ENCODE results near the gene MAFG.

Gene MAFG

DNA sequence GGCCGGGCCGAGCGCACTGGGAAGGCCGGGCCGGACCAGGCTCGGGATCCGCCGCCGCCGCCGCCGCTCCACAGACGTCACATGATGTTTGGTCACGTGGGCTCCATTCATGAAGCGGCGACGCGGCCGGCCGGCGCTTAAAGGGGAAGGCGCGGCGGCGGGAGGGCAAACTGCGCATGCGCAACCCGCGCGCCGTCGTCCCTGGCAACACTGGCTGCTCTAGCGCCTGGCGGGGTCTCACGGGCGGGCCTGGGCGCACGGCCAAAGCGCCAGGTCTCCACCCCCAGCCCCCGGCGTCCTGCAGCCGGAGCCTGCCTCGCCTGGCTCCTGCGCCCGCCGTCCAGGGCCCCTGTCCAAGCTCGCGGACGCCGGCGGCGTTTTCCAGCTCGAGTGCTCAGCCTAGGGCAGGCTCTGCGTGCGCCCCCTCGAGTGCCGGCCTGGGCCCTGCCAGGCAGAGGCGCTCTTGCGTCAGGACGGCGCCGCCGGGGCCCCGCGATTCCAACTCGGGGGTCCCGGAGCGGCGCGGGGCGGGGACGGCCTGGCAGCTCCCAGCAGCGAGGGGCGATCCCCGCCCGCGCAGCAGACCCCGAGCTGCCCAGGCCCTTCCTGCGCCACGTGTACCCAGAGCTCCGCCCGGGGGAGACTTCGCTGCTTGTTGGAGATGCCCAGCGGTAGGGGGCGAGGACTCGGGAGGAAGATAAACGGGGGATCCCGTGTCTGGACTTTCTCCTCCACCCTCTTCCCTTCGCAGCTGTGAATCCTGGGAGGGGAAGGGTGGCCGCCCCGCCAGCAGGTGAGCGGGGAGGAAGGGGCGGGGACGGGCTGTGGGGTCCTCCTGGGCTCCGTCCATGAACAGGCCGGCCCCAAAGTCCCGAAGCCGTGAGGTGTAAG is at the start of gene MAFG:
MAFG (minus strand) TSS at position 83 of the 891 bp plus-strand sequence. CDS start 4,550 bp downstream, outside the sequence.
- peak; percentile 96 for DNase-seq

DNA sequence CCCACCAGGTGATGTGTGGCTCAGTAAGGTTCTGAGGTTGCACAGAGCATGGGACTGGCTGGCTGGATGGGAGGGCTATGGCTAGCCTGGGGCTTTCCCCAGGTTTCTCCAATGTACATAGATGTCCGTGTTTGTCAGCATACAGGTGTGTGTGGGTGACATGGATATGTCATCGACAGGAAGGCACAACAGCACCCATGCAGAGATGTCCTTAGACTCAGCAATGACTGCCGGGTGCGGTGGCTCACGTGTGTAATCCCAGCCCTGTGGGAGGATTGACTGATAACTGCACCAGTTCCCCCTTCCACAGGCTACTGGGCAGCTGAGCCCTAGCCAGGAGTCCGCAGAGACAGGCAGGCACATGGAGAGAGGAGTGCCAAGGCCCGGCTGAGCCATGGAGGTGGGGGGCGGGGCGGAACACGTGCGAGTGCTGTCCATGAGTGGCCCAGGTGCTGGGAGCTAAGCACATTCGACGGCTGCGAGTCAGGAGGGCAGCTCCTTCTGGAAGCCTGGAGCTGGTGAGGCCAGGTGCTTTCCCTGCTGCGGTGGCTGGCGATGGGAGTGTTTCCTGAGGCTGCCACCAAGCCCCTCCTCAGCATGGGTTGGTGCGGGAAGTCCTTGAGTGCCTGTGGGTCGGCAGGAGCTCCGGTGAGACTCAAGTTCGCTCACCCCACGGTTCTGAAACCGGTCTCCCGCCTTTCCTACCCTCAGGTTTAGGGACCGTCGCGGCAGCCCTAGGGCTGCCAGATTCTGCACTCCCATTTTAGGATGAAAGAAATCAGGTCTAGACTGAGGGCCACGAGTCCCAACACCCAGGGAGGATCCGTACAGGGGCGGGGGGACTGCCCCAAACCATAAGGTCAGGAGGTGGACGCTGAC is 49.0 kb upstream of the MAFG start:
- DNase-seq = no peak

DNA sequence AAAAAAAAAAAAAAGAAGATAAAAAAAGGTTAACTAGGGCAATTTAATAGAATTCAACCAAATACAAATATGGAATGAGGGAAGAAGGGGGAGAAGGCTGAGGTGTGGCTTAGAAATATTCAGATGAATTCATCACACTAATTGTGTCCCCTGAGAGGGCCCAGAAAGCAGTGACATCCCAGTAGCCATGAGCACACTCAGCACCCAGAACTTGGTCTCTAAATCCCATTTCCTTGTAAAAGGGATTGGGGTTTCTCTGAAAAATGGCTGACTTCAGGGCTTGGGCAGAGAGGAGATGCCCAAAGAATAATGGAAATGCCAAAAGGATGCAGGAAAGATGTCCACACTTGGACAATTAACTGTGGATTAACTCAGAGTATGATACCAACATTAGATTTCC is 45.9 kb upstream of the MAFG start:
- no peak for DNase-seq

DNA sequence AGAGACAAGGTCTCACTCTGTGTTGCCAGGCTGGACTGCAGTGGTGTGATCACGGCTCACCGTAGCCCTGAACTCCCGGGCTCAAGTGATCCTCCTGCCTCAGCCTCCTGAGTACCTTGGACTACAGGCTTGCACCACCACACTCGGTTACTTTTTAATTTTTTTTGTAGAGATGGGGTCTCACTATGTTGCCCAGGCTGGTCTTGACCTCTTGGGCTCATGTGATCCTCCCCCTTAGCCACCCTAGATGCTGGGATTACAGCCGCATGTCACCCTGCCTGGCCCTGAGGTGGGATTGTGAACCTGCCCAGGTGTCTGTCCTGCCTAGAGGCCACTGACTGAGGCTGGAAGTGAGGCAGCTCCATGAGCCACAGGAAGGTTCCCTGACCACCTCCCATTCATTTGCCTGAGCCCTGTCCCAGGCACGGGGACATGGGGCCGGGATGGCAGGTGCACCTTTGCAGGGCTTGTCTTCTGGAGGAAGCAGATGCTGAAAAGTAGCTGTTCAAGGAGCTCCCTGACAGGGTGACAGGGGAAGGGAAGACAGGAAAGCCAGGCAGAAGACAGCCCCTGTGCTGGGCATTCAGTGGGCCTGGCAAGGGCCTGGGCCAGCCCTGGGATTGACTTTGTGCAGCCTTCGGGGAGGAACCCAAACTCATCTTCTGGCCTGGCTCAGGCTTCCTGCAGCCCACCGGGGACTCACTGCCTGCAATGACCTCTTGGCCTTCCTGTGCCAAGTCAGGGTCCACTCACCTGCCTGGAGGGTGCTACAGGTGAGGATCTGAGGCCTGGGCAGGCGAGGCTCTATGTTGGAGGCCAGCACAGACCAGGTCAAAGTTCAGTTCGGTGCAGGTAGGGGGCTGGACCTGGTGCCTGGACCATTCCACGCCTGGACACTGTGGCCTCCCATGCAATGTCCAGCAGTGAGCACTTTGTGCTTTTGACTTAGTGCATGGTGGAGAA is 41.6 kb upstream of the MAFG start:
- DNase-seq = no peak

DNA sequence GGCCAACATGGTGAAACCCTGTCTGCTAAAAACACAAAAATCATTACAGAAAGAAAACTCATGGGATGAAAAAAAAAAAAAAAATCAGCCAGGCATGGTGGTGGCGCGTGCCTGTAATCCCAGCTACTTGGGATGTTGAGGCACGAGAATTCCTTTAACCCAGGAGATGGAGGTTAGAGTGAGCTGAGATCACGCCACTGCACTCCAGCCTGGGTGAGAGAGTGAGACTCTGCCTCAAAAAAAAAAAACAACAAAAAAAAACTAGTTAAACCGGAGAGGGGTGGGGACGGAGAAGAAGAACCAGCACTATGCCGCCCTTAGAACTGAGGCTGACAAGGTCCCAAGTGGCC is 40.8 kb upstream of the MAFG start:
- DNase-seq = no peak

DNA sequence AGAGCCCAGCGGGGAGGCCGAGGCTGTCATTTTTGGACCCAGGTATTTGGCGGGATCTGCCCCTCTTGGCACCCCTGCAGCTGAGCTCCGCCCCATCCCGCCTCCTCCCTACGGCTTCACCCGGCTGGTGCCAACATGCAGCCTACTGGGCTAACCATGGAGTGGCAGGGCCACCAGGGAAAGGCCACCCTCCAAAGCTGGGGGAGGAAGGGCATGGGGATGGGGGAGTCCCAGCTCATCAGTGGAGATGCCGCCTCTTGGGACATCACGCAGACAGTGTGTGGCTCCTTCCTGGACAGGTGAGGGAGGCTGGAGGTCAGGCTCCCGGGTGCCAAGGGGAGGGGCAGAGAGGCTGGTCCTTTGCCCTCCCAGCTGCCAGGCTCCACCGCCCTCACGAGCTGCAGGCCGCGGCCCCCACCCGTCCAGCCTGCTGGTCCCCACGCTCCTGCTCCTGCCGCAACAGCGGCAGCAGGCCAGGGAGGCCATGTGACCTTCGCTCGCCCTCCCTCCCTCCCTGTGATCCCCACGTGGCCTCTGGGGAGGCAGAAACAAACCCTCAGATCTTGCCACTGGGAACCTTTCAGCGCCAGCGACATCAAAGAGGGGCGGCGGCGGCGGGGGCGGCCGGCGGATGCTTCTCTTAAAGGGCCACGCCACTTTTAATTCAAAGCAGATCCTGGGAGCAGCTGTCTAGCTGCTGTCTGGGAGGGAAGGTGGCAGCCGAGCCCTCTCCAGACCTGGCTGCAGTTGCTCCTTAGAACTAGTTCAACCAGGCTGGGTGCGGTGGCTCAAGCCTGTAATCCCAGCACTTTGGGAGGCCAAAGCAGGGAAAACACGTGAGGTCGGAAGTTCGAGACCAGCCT is 40.2 kb upstream of the MAFG start:
- DNase-seq = peak; percentile 40

DNA sequence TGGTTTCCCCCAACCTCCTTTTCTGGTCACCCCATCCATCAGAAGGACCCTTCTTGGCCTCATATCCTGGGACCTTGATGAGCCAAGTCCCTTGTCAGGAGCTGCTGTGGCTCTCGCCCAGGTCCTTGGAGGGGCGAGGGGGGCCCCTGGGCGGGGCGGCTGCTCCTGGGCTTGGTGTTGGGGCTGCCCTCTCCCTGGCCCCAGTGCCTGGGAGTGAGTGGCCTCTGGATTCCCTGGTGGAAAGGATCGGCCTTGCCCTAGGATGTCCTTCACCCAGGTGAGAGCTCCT is 39.7 kb upstream of the MAFG start:
- no peak for DNase-seq

DNA sequence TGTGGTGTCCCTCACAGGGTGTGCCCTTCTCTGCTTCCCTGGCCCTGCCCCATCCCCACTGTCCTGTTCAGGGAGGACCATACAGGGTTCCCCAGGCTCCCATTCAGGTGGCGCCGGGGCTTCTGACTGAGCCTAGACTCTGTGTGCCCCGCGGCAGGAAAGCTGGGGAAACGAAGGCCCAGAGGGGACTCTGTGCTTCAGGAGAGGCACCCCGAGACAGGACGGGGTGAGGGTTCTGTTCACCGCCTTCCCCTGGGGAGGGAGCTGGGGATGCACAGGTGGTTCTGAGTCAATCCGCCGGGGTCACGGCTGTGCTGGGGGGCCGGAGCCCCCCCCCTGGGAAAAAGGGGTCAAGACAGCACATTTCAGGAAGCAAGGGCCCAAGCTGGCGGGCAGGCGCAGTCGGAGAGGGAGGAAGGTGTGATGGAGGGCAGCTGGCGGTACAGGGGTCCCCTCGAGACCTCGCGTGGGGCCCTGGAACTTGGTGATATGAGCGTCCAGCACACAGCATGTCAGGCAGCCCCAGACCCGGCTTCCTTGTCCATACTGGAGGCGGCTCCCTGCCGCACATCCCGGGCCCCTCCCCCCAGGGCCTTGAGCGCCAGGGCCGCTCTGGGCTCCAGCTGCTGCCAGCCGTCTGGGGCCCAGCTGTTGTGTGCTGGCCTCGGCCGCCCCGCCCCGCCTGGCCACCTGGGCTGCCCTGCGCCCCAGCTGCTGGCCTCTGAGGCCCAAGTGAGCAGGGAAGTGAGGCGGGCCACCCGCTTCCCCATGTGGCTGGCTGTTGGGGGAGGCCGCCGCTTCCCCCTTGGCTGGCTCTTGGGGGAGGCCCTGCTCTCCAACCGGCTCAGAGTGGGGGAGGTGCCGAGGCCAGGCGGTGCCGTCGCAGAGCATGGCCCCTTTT is 39.1 kb upstream of the MAFG start:
- DNase-seq = no peak

DNA sequence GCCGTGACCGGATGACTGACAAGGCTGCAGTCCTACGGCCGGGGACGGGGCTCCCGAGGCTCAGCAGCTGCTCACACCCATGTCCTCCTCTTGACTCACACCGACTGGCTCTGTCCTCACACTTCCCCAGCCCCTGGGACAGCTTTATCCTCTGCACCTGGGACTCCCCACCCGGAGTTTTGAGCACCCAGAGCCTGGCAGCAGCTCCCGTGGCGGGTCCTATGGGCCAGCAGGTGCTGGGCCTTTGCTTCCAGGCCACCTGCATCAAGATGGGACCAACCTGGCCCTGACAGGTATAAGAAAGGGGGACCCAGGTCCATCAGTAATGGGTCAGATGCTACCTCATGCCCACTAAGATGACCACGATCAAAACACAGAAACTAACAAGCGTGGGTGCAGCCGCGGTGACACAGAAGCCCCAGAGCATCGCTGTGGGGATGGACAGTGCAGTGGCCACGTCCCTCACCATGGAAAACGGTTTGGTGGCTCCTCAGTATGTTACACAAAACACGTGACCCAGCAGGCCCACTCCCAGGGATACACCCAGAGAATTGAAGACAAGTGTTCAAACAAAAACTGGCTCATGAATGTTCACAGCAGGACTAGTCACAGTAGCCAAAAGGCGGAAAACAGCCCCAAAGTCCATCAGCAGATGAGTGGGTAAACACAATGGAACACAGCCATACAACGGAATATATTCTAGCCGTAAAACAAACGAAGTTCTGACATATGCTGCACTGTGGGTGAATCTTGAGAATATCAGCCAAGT is 36.7 kb upstream of the MAFG start:
- DNase-seq = no peak

DNA sequence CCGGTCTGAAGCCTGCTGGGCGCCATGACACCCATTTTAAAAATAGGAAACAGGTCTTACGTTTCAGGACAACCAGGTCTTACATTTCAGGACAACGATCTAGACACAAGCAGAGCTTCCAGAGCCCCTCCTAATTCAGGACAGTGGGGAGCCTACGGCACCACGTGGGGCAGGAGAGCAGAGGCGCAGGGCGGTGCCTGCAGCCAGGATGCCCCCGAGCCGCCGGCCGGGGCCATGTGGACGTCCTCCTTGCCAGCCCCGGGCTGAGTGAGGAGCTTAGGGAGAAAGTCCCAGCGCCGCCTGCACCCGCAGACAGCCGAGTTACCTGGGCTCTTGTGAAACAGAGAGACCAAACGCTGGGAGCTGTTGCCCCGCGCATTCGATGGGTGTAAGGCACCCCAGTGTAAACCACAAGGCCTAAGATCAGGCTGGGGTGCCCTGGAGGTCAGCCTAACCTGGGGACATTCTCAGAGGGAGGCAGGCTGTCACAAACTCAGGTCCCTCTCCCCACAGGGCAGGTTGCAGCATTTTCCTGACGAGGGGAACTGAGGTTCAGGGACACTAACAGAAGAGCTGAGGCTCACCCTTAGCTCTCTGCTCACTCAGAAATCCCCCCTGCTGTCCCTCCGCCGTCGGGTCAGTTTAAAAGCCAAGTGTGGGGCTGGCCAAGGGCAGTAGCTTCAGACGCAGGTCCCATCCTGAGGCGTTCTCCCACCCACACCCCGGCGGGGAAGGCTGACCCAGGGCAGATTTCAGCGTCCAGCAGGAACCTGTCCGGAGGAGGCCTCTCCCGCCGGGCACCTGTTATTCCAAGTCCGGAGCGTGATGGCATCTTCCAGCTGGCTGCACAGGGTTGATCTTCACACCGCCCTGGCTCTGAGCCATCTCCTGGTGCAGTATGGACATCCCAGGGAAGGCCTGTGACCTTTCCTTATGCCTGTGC is 35.2 kb upstream of the MAFG start:
- no peak for DNase-seq

DNA sequence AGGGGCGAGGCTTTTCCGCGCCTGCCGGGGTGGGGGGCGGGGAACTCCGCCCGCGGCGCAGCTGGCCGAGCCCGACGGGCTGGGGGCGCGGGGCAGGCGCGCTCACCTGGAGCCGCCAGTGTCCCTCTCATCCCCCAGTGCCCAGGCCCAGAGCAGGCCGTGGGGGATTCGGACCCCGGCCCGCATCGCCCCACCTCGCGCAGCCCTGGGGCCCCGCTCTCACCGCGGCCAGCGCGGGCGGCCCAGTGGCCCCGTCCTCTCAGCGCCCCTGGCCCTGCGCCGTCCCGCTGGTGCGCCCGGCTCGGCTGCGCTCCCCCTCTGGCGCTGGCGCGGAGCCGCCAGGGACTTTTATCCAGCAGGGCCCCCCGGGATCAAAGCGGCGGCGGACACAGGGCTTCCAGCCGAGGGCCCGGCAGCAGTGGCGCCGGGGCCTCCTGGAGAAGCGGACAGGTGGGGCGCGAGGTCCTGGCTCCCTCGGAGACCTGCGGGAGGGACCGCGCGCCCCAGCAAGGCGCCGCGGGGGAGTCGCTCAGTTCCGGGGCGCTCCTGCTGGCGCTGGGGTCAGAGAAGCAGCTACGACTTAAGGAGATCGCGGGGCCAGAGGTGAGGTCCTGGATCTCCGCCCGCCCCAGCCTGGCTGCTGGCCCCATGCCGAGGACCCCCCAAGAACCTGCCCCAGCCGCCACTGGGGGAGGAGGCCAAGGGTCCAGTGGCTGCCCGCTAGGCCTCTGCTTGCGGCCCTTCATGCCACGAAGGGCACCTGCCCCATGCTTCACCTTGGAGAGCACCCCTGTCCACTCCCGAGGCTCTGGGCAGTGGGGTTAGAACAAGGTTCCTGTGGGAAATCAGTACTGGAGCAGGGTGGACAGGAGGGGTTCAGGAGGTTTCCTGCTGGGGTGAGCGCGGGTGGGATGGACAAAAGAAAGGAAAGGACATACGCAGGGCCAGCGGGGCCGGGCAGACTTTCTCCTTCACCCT is 34.3 kb upstream of the MAFG start:
- no peak for DNase-seq

DNA sequence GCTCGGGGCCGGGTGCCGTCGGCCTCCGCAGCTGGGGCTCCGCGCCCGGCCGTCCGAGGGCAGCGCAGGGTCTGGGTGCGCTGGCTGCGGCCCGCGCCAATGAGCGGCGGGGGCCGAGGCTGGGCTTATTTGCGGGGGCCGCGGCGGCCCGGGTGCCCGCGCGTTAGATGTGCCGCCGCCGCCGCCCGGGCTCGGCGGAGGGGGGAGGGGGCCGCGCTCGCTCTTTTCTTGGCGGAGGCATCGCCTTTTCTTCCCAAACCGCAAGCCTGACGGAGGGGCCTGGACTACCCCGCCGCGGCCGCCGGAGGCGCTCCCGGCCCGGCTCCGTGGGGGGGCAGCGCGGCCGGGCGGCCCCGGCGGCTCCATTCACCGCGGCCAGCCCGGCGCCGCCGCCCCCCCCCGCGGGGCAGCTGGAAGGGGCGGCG is 33.6 kb upstream of the MAFG start, which contains the start of gene NOTUM:
NOTUM (minus strand) TSS at position 101 of the 425 bp plus-strand sequence. CDS start 278 bp downstream, outside the sequence.
- DNase-seq = no peak

DNA sequence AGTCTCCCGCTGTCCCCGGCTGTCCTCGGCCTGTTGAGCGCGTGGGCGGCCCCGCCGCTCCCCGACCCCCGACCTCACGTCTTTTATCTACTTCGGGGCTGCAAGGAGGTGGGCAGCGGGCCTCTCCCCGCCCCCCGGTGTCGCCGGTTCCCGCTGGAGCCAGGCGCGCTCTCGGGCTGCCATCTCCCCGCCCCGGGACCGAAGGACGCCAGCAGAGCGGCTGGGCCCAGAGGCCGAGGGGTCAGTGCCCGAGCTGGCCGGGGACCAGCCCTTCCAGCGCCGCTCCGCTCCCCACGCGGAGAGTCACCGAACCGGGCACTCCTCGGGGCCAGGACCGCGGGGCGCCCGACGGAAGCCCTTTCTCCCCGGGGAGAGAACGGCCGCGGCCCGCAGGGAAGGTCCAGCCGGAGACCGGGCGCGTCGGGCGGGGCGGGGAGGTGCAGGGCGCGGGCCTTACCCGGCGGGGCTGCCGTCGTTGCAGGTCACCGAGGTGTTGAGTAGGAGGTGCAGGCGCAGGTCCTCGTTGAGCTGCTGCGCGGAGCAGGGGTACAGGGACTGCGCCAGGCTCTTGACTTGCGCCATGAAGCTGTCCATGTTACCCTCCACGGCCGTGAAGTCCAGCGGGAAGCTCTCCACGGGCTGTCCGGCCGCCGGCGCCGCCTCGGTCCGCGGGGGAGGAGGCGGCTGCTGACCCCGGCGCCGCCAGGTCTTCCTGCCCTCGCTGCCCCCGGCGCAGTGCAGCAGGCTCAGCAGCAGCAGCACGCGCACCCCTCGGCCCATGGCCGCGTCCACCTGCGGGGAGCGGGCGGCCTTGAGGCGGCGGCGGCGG is 32.8 kb upstream of the MAFG start:
- no peak for DNase-seq

DNA sequence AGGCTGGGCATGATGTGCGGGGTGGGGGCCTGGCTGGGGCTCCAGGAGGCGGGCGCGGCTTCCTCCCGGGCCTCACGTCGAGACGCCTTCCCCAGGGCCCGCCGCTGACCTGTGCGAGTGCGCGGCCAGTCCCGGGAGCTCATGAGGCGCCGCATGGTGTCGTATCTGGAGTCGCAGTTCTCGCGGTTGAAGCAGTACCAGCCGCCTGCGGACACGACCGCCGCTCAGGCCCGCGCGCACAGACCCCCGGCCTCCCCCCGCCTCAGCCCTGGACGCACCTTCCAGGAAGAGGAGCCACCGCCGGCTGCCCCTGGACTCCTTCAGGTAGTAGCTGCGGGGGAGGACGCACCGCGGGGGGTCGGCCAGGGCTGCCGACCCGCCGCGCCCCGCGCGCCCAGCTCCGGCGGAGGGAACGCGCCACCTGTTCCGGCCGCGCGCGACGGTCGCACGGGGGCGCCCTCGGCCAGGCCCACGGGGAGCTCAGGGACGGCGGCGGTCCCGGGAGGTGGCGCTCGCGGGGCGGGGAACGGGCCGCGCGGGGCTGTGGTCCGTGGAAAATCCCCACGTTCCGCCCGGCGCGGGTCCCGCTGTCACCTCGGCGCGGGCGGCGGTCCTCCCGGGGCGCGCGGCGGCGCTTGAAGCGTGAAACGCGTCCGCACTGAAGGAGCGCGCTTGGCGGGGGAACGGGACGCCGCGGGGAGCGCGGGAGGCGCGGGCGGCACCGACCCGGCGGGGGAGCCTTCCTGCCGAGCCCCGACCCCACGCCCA is 32.0 kb upstream of the MAFG start:
- no peak for DNase-seq

DNA sequence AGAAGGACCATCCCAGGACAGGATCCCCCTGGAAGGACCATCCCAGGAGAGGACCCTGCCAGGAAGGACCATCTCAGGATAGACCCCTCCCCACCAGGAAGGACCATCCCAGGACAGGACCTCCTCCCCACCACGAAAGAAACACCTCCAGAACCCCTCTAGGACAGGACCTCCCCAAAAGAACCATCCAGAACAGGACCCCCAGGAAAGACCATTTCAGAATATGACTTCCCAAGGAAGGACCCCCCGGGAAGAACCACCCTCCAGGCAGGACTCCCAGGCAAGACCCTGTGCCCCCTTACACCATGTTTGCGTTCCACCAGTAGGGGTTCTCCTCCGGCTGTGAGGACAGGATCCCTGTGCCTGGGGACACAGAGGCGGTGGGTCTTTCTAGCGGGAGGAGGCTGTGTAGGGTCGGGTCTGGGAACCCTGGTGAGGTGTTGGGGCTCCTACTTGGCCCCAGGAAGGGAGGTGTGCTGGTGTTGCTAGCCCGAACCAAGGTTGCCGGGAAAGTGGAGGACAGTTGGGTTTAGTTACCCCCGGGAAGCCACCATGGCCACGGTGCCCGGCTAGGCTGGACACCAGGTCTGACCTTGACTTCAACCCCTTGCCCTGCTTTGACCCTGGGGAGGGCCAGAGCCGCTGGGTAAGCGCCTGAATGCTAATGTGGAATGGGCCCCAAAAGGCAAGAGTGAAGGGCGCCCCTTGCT is 31.3 kb upstream of the MAFG start:
- DNase-seq = no peak

Data from NCI-H1694 (cell line).